GM13977 (cell line): ENCODE measurements around the gene IGSF11.
"Not testable (repeated sequence)": the region's sequence is repeated elsewhere in the genome, so short reads cannot be mapped to it uniquely, and the experiment has no call there.

Experiments
- DNase-seq: peaks from one replicate; pipeline ENCODE4 v3.0.0; 2012; ENCODE audit warnings: low spot score
- CTCF ChIP-seq: IDR thresholded peaks from 2 replicates; pipeline ENCODE4 v1.5.1; 2012; ENCODE audit warnings: mild to moderate bottlenecking, control low read depth; ENCODE audit not compliant: insufficient read depth; ENCODE audit errors: extremely low read depth, missing control alignments
- in situ Hi-C: fragments of 300-500 bp; cut with MboI; formaldehyde crosslinking; loops from one replicate; pipeline ENCODE4 v1.12.0; 2022; ENCODE audit warnings: low sequenced_read_pairs, low pct_unique_long_range_greater_than_20kb, mixed read lengths, inconsistent platforms; ENCODE audit not compliant: unreplicated experiment

The IGSF11 gene

DNA sequence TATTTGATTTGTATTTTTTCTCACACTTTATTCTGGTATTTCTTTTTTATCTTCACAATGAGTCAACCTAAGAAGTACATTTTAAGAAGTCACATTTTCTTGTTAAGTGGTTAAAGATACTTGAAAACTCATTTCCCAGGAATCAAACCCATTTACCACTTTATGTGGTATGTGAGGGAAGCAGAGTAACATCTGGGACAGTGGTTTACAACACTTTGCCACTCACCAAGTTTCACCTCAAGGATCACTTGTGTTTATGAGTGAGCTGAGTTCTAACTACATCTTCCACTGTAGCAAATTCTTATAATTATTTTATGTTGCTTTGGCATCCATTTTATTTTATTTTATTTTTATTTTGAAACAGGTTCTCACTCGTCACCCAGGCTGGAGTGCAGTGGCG, 53.8 kb downstream of the IGSF11 start:
- DNase-seq, result no peak
- in situ Hi-C loops, result no loop called here
- TF ChIP-seq CTCF, result no peak

DNA sequence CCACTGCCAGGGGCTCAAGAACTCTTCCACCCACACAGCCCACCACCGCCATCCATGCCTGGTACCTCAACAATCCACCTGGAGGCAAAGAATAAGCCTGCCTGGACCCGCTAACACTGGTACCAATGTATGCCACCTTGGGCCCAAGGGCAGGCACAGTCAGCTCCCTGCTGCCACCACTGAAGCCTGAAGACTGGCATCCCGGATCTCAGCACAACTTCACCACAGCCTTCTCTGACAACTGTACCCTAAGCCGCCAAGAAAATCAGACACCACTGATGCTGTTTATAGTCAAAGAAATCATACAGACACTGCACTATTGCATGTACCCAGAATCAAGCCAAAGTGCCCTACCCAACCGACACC, 56.3 kb downstream of the IGSF11 start:
- no peak for DNase-seq
- in situ Hi-C loops, result no loop called here
- no peak for TF ChIP-seq CTCF

- no peak for TF ChIP-seq CTCF
- in situ Hi-C loops, result no loop called here
- DNase-seq, result no peak
These were observed 56.8 kb downstream of the IGSF11 start for GRCh38 chr3:118977671-118978392.

- DNase-seq, result no peak
- in situ Hi-C loops, result no loop called here
- no peak for TF ChIP-seq CTCF
These were observed 57.5 kb downstream of the IGSF11 start for GRCh38 chr3:118977118-118977517.

DNA sequence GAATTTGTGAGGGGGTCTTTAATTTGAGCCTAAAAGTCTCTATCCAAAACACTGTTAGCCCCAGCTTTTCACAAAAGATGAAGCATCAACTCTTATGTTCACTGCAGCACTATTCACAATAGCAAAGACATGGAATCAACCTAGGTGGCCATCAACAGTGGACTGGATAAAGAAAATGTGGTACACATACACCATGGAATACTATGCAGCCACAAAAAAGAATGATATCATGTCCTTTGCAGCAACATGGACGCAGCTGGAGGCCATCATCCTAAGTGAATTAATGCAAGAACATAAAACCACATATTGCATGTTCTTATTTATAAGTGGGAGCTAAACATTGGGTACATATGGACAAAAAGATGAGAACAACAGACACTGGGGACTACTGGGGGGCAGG, 59.2 kb downstream of the IGSF11 start:
- in situ Hi-C loops, DNase-seq: not testable (repeated sequence)

GRCh38 chr3:118974356-118975097, 60.1 kb downstream of the IGSF11 start:
- in situ Hi-C loops, result no loop called here
- DNase-seq, result no peak
- no peak for TF ChIP-seq CTCF

GRCh38 chr3:118973050-118973449, 61.6 kb downstream of the IGSF11 start:
- DNase-seq, result no peak
- in situ Hi-C loops, result no loop called here
- TF ChIP-seq CTCF, result no peak
